GM19099 (cell line): ENCODE results near the gene N4BP2L1.

Experiments used
- POLR2A ChIP-seq: IDR thresholded peaks from 3 replicates; pipeline ENCODE4 v1.6.1; 2011; ENCODE audit warnings: low read depth; ENCODE audit not compliant: insufficient read length; ENCODE audit errors: extremely low read depth

Gene N4BP2L1

GRCh38 chr13:32425158-32425557 is 2.8 kb downstream of the N4BP2L1 start:
- TF ChIP-seq POLR2A: no peak

GRCh38 chr13:32423592-32423991 is 4.3 kb downstream of the N4BP2L1 start:
- no peak for TF ChIP-seq POLR2A

GRCh38 chr13:32419862-32420261 is 8.1 kb downstream of the N4BP2L1 start:
- no peak for TF ChIP-seq POLR2A

GRCh38 chr13:32417995-32418394 is 9.9 kb downstream of the N4BP2L1 start:
- TF ChIP-seq POLR2A: no peak

GRCh38 chr13:32415019-32415418 is 12.9 kb downstream of the N4BP2L1 start:
- TF ChIP-seq POLR2A: no peak

- no peak for TF ChIP-seq POLR2A
Observed at GRCh38 chr13:32414580-32414979, 13.3 kb downstream of the N4BP2L1 start.

GRCh38 chr13:32413284-32413683 is 14.6 kb downstream of the N4BP2L1 start:
- TF ChIP-seq POLR2A: no peak

GRCh38 chr13:32409561-32410421 is 18.1 kb downstream of the N4BP2L1 start:
- no peak for TF ChIP-seq POLR2A

- TF ChIP-seq POLR2A: no peak
Observed at GRCh38 chr13:32409001-32409313, 19.0 kb downstream of the N4BP2L1 start.

- no peak for TF ChIP-seq POLR2A
Observed at GRCh38 chr13:32408296-32409000, 19.5 kb downstream of the N4BP2L1 start.

- TF ChIP-seq POLR2A: no peak
Observed at GRCh38 chr13:32407854-32408253, 20.1 kb downstream of the N4BP2L1 start.

GRCh38 chr13:32403108-32403507 is 24.8 kb downstream of the N4BP2L1 start:
- TF ChIP-seq POLR2A: no peak

GRCh38 chr13:32391101-32391619 is 36.8 kb downstream of the N4BP2L1 start:
- no peak for TF ChIP-seq POLR2A

- no peak for TF ChIP-seq POLR2A
Observed at GRCh38 chr13:32390484-32390883, 37.4 kb downstream of the N4BP2L1 start.

- no peak for TF ChIP-seq POLR2A
Observed at GRCh38 chr13:32390048-32390447, 37.9 kb downstream of the N4BP2L1 start.

GRCh38 chr13:32385410-32385809 is 42.5 kb downstream of the N4BP2L1 start:
- TF ChIP-seq POLR2A: no peak
